Prostate gland (tissue), 2 donors: ENCODE data around the gene METAP1. TPM values are rescaled to one million over a fixed set of nuclear protein-coding genes. Genes with fewer than 3 reads are reported as not detected.
"Not testable (repeated sequence)": the region's sequence is repeated elsewhere in the genome, so short reads cannot be mapped to it uniquely, and the experiment has no call there.

Experiments used
- DNase-seq: peaks from one replicate; pipeline ENCODE4 v3.0.0-alpha.2; 2019; ENCODE audit warnings: low spot score
- H3K27ac ChIP-seq, 2 donors: fragments of 200-600 bp; sonication (generic); 2 replicates each; pipeline ENCODE4 v1.5.1; 2017 to 2019
- H3K27me3 ChIP-seq: fragments of 200-600 bp; sonication (generic); replicated peaks from 2 replicates; pipeline ENCODE4 v1.5.1; 2019; ENCODE audit not compliant: insufficient read depth
- H3K36me3 ChIP-seq, 2 donors: fragments of 200-600 bp; sonication (generic); 1 replicate in 1 of 2; 2 replicates in 1 of 2; pipeline versions ENCODE4 v1.5.1 to v1.8.1; 2017 to 2019
- H3K4me1 ChIP-seq: fragments of 200-600 bp; sonication (generic); replicated peaks from 2 replicates; pipeline ENCODE4 v1.5.1; 2019
- H3K4me3 ChIP-seq, 2 donors: fragments of 200-600 bp; sonication (generic); 2 replicates each; pipeline ENCODE4 v1.5.1; 2017 to 2019
- H3K9me3 ChIP-seq: fragments of 200-600 bp; sonication (generic); 2 replicates; pipeline ENCODE4 v1.5.1; 2017
- CTCF ChIP-seq, 4 experiments: fragments of 200-600 bp in 2 of 4; fragments of 450-650 bp in 2 of 4; sonication (generic) in 2 of 4; IDR thresholded peaks; 1 replicate in 3 of 4; 2 replicates in 1 of 4; pipeline ENCODE4 v1.5.1; 2016 to 2019; ENCODE audit warnings: antibody characterized with exemption in 4 of 4, mild to moderate bottlenecking in 2 of 4, moderate library complexity in 2 of 4
- POLR2A ChIP-seq: fragments of 450-650 bp; IDR thresholded peaks from one replicate; pipeline ENCODE4 v1.6.1; 2016; ENCODE audit warnings: antibody characterized with exemption, mild to moderate bottlenecking
- POLR2AphosphoS5 ChIP-seq: sonication (generic); formaldehyde crosslinking; IDR thresholded peaks from one replicate; pipeline ENCODE4 v1.6.1; 2017; ENCODE audit warnings: antibody characterized with exemption
- WGBS: methylation state at CpG from one replicate; pipeline ENCODE4 v1.1.5; 2018; 5-methylcytosine and 5-hydroxymethylcytosine counted together
- intact Hi-C: fragments of 100-400 bp; cut with DNase I; formaldehyde crosslinking; loops from one replicate; pipeline ENCODE4 v1.14.2; 2022
- total RNA-seq, 2 donors: library from RNA; depleted of rRNA; stranded (reverse); fragments of >200 nt; gene quantifications; one replicate each; pipeline ENCODE4 v1.1.0, GENCODE V29; 2016

Gene METAP1
- total RNA-seq, 2 donors from 2014 or later, result 55.3 to 70.1 TPM

- TF ChIP-seq POLR2AphosphoS5 (peak; percentile 22), POLR2A (no peak)
- Histone ChIP-seq H3K36me3 (peaks cover 0 to 6% of the 10 kb centered on the region in 2 donors), H3K4me1 (no peaks in the 10 kb centered on the region), H3K9me3 (no peaks in the 10 kb centered on the region), H3K27ac (peak overlapping the region; percentile 33 to 51), H3K27me3 (no peaks in the 10 kb centered on the region), H3K4me3 (no peak overlapping the region)
- intact Hi-C loops, result loop anchor here (10.0 kb wide), 1 partner anchor 245 kb away; the partner anchor contains the start of gene ADH1B
- DNase-seq, result no peak
- WGBS, result 46% methylated on average over 5 of the region's 5 CpGs
Observed at GRCh38 chr4:99079625-99080295, 84.2 kb downstream of the METAP1 start.

GRCh38 chr4:99080869-99081268 is 85.3 kb downstream of the METAP1 start:
- not testable (repeated sequence) for H3K4me3 ChIP-seq, H3K4me1 ChIP-seq, H3K9me3 ChIP-seq, H3K36me3 ChIP-seq, DNase-seq, H3K27me3 ChIP-seq
- intact Hi-C loops, result loop anchor here (10.0 kb wide), 1 partner anchor 244 kb away; the partner anchor contains the start of gene ADH1B
- peak overlapping the region; percentile 33 to 51 for H3K27ac ChIP-seq
- whole genome bisulfite sequencing, result 49% methylated on average over 6 of the region's 6 CpGs

GRCh38 chr4:99082192-99082591 is 86.7 kb downstream of the METAP1 start:
- TF ChIP-seq POLR2AphosphoS5, result peak; percentile 87
- no peak for TF ChIP-seq CTCF (IDR thresholded peaks at IDR 0.05)
- TF ChIP-seq POLR2A, result no peak
- Histone ChIP-seq H3K4me1 (no peaks in the 10 kb centered on the region), H3K27ac (peak overlapping the region; percentile 6 to 71), H3K4me3 (no peak overlapping the region), H3K36me3 (peaks cover 0 to 6% of the 10 kb centered on the region in 2 donors), H3K27me3 (no peaks in the 10 kb centered on the region), H3K9me3 (no peaks in the 10 kb centered on the region)
- 37% methylated on average over 5 of the region's 5 CpGs for WGBS
- peak; percentile 40 for DNase-seq
- intact Hi-C loops, result loop anchor here (10.0 kb wide), 1 partner anchor 243 kb away; the partner anchor contains the start of gene ADH1B

GRCh38 chr4:99084595-99084994 is 89.1 kb downstream of the METAP1 start:
- Histone ChIP-seq H3K36me3 (peaks cover 0 to 6% of the 10 kb centered on the region in 2 donors), H3K27ac (no peak overlapping the region), H3K27me3 (no peaks in the 10 kb centered on the region), H3K4me3 (no peak overlapping the region), H3K9me3 (no peaks in the 10 kb centered on the region), H3K4me1 (no peaks in the 10 kb centered on the region)
- DNase-seq, result no peak
- intact Hi-C loops, result loop anchor here (10.0 kb wide), 1 partner anchor 240 kb away; the partner anchor contains the start of gene ADH1B
- 84% methylated on average over 2 of the region's 2 CpGs for WGBS
- no peak for TF ChIP-seq POLR2AphosphoS5
- no peak for TF ChIP-seq POLR2A
- TF ChIP-seq CTCF (IDR thresholded peaks at IDR 0.05), result no peak

GRCh38 chr4:99088023-99088449 is 92.5 kb downstream of the METAP1 start:
- 3% methylated on average over 15 of the region's 15 CpGs for WGBS
- peak overlapping the region; percentile 66 to 79 for H3K4me3 ChIP-seq
- peak; percentile 79 for DNase-seq
- TF ChIP-seq POLR2AphosphoS5 (peak; percentile 58), POLR2A (no peak)
- no peaks in the 10 kb centered on the region for H3K27me3 ChIP-seq
- intact Hi-C loops, result loop anchor here (10.0 kb wide), 1 partner anchor 237 kb away; the partner anchor contains the start of gene ADH1B
- peak overlapping the region; percentile 96 for H3K27ac ChIP-seq
- peaks cover 0 to 6% of the 10 kb centered on the region in 2 donors for H3K36me3 ChIP-seq
- H3K9me3 ChIP-seq, result no peaks in the 10 kb centered on the region
- H3K4me1 ChIP-seq, result no peaks in the 10 kb centered on the region

GRCh38 chr4:99088481-99089365 is 93.2 kb downstream of the METAP1 start, which contains the start of gene ADH5:
ADH5 (minus strand) TSS chr4:99088788; CDS start chr4:99088700, 88 bp downstream.
- no peaks in the 10 kb centered on the region for H3K4me1 ChIP-seq
- DNase-seq, result peak; percentile 88
- WGBS, result under 1% methylated on average over 44 of the region's 53 CpGs
- H3K27ac ChIP-seq, result peak within 1 kb of the TSS; percentile 96
- intact Hi-C loops, result loop anchor here (10.0 kb wide), 1 partner anchor 236 kb away; the partner anchor contains the start of gene ADH1B
- peak within 1 kb of the TSS; percentile 66 to 79 for H3K4me3 ChIP-seq
- H3K27me3 ChIP-seq, result no peaks in the 10 kb centered on the region
- TF ChIP-seq CTCF (IDR thresholded peaks at IDR 0.05) (peak in 1 of 4 experiments; percentile 8), POLR2AphosphoS5 (peak; percentile 81), POLR2A (peak; percentile 81)
- peaks cover 0 to 6% of the 10 kb centered on the region in 2 donors for H3K36me3 ChIP-seq
- H3K9me3 ChIP-seq, result no peaks in the 10 kb centered on the region
